ENCODE results near the gene FBXL5. TPM values are rescaled to one million over a fixed set of nuclear protein-coding genes. Genes with fewer than 3 reads are reported as not detected.

Gene FBXL5
- total RNA-seq, 4 donors from 2014 or later: 100 to 150 (median 134) TPM

GRCh38 chr4:15673337-15673736 lies 18.2 kb upstream of the FBXL5 start:
- no peaks in the 10 kb centered on the region for H3K36me3 ChIP-seq

GRCh38 chr4:15672101-15672500 lies 16.9 kb upstream of the FBXL5 start:
- Histone ChIP-seq H3K4me3 (no peak overlapping the region), H3K27ac (no peak overlapping the region), H3K27me3 (no peaks in the 10 kb centered on the region), H3K36me3 (no peaks in the 10 kb centered on the region), H3K4me1 (no peaks in the 10 kb centered on the region), H3K9me3 (no peaks in the 10 kb centered on the region)
- WGBS, 2 donors: 91 to 96% methylated on average over 3 of the region's 3 CpGs
- TF ChIP-seq, protein P1, sequence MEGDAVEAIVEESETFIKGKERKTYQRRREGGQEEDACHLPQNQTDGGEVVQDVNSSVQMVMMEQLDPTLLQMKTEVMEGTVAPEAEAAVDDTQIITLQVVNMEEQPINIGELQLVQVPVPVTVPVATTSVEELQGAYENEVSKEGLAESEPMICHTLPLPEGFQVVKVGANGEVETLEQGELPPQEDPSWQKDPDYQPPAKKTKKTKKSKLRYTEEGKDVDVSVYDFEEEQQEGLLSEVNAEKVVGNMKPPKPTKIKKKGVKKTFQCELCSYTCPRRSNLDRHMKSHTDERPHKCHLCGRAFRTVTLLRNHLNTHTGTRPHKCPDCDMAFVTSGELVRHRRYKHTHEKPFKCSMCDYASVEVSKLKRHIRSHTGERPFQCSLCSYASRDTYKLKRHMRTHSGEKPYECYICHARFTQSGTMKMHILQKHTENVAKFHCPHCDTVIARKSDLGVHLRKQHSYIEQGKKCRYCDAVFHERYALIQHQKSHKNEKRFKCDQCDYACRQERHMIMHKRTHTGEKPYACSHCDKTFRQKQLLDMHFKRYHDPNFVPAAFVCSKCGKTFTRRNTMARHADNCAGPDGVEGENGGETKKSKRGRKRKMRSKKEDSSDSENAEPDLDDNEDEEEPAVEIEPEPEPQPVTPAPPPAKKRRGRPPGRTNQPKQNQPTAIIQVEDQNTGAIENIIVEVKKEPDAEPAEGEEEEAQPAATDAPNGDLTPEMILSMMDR (IDR thresholded peaks at IDR 0.05): no peak
- no peak for TF ChIP-seq POLR2A (IDR thresholded peaks at IDR 0.05)
- no peak for TF ChIP-seq EP300 (IDR thresholded peaks at IDR 0.05)
- DNase-seq (ENCODE audit: low spot score in 2 of 2): no peak

More at GRCh38 chr4:15673337-15673736, 18.2 kb upstream of the FBXL5 start:
- H3K27ac ChIP-seq: no peak overlapping the region
- 85 to 96% methylated on average over 1 of the region's 1 CpG for WGBS, 2 donors
- DNase-seq (ENCODE audit: low spot score in 2 of 2): no peak
- no peaks in the 10 kb centered on the region for H3K27me3 ChIP-seq
- H3K9me3 ChIP-seq: no peaks in the 10 kb centered on the region
- no peak overlapping the region for H3K4me3 ChIP-seq
- TF ChIP-seq EP300 (IDR thresholded peaks at IDR 0.05): no peak
- TF ChIP-seq, protein P1 (IDR thresholded peaks at IDR 0.05): no peak
- no peak for TF ChIP-seq POLR2A (IDR thresholded peaks at IDR 0.05)
- no peaks in the 10 kb centered on the region for H3K4me1 ChIP-seq

GRCh38 chr4:15670576-15670975 lies 15.4 kb upstream of the FBXL5 start:
- Histone ChIP-seq H3K36me3 (no peaks in the 10 kb centered on the region), H3K27me3 (no peaks in the 10 kb centered on the region), H3K27ac (no peak overlapping the region), H3K4me1 (no peaks in the 10 kb centered on the region), H3K4me3 (no peak overlapping the region), H3K9me3 (no peaks in the 10 kb centered on the region)
- no peak for DNase-seq (ENCODE audit: low spot score in 2 of 2)
- 71 to 84% methylated on average over 3 of the region's 3 CpGs for WGBS, 2 donors
- TF ChIP-seq, protein P1 (IDR thresholded peaks at IDR 0.05): no peak
- TF ChIP-seq EP300 (IDR thresholded peaks at IDR 0.05): no peak
- no peak for TF ChIP-seq POLR2A (IDR thresholded peaks at IDR 0.05)

DNA sequence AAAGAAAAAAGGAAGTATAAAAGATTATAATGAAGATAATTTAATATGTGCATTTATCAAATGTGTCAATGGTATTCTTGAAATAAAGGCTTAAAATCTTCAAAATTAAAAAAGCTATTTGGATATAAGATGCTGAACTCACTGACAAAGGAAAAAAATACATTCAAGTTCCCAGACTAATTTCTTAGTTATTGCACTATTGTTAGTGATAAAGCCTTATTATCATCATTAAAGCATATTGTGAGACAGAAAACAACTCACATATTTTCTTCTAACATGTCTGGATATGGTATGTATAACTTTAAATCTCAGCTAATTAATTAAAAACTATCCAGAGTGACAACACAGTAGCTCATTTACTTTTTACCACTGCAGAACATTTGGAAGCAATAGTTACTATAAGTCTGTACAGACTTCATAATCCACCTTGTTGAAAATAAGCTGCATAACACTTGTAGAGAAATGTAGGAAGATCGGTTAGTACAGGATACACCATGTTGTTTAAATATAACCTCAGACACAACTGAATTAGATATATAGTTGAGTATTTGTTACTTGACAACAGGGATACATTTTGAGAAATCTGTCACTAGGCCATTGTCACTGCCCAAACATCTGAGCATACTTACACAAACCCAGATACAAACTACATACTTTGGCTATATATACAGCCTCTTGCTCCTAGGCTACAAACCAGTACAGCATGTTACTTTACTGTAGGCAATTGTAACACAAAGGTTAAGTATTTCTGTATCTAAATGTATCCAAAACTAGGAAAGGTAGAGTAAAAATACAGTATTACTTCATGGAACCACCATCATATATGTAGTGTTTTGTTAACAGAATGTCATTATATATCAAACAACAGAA lies 13.6 kb upstream of the FBXL5 start:
- no peaks in the 10 kb centered on the region for H3K36me3 ChIP-seq
- H3K9me3 ChIP-seq: no peaks in the 10 kb centered on the region
- no peak overlapping the region for H3K4me3 ChIP-seq
- no peak overlapping the region for H3K27ac ChIP-seq
- no peak for DNase-seq (ENCODE audit: low spot score in 2 of 2)
- 56 to 70% methylated on average over 1 of the region's 1 CpG for WGBS, 2 donors
- TF ChIP-seq, protein P1 (IDR thresholded peaks at IDR 0.05): no peak
- TF ChIP-seq EP300 (IDR thresholded peaks at IDR 0.05) (no peak), POLR2A (IDR thresholded peaks at IDR 0.05) (no peak)
- H3K27me3 ChIP-seq: no peaks in the 10 kb centered on the region
- H3K4me1 ChIP-seq: no peaks in the 10 kb centered on the region

DNA sequence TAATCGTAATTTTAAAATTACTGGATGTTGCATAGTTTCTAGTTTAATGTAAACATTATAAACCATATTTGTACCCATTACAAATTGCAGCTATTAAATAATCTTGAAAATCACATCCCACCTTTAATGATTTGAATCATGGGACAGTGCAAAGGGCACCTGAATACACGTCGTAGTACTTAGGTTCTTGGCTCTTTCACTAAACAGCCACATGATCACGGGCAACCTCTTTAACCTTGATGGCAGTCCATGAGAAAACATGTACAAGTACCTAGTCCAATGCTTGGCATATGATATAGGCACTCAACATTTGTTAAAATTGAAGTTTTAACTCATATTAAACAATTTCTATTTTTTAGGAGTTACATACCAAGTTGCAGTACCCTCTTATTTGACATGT lies 11.8 kb upstream of the FBXL5 start:
- Histone ChIP-seq H3K27me3 (no peaks in the 10 kb centered on the region), H3K36me3 (no peaks in the 10 kb centered on the region), H3K9me3 (no peaks in the 10 kb centered on the region), H3K27ac (no peak overlapping the region), H3K4me3 (no peak overlapping the region), H3K4me1 (no peaks in the 10 kb centered on the region)
- 95% methylated on average over 4 of the region's 4 CpGs for WGBS, 2 donors
- no peak for DNase-seq (ENCODE audit: low spot score in 2 of 2)
- no peak for TF ChIP-seq EP300 (IDR thresholded peaks at IDR 0.05)
- TF ChIP-seq POLR2A (IDR thresholded peaks at IDR 0.05): no peak
- TF ChIP-seq, protein P1 (IDR thresholded peaks at IDR 0.05): no peak
